PC-9 (cell line): Measurements from ENCODE around the gene ZNF423. TPM values are rescaled to one million over a fixed set of nuclear protein-coding genes. Genes with fewer than 3 reads are reported as not detected.

Experiments used
- BruUV-seq: library from RNA; stranded (reverse); fragments of 400-500 nt; replicated peaks from 2 replicates; lab custom pipeline; 2021; lab: Mats Ljungman, UMichigan
- CTCF ChIA-PET: fragments of 300-600 bp; sonication (Branson Sonifier 250); formaldehyde crosslinking; loops from one replicate; lab custom pipeline; 2022; ENCODE audit warnings: antibody characterized with exemption; lab: Charles Lee
- POLR2A ChIA-PET: fragments of 300-600 bp; sonication (Branson Sonifier 250); formaldehyde crosslinking; loops from one replicate; lab custom pipeline; 2022; ENCODE audit warnings: antibody characterized with exemption; ENCODE audit not compliant: unreplicated experiment; lab: Charles Lee
- DNase-seq, 2 experiments: peaks; one replicate each; pipeline versions ENCODE4 v3.0.0 to v3.0.0-alpha.2; 2015 to 2022; ENCODE audit warnings: mixed read lengths in 1 of 2
- H2AFZ ChIP-seq: fragments of 200-600 bp; sonication (generic); 2 replicates; pipeline ENCODE4 v1.8.1; 2017; ENCODE audit warnings: antibody characterized with exemption
- H3F3A ChIP-seq: fragments of 200-600 bp; sonication (generic); 2 replicates; pipeline ENCODE4 v1.8.1; 2017; ENCODE audit warnings: antibody characterized with exemption, mild to moderate bottlenecking, low read depth; ENCODE audit not compliant: insufficient read depth
- H3K27ac ChIP-seq: fragments of 200-600 bp; sonication (generic); 2 replicates; pipeline ENCODE4 v1.6.1; 2016; ENCODE audit warnings: mixed run types
- H3K27me3 ChIP-seq: fragments of 200-600 bp; sonication (generic); 2 replicates; pipeline ENCODE4 v1.6.1; 2016; ENCODE audit warnings: low read depth, mixed run types; ENCODE audit not compliant: insufficient read depth
- H3K36me3 ChIP-seq: fragments of 200-600 bp; sonication (generic); 2 replicates; pipeline ENCODE4 v1.6.1; 2016; ENCODE audit warnings: low read depth, mixed run types
- H3K4me1 ChIP-seq: fragments of 200-600 bp; sonication (generic); replicated peaks from 2 replicates; pipeline ENCODE4 v1.6.1; 2016; ENCODE audit warnings: mixed run types; ENCODE audit not compliant: insufficient read depth
- H3K4me2 ChIP-seq: fragments of 200-600 bp; sonication (generic); 2 replicates; pipeline ENCODE4 v1.6.1; 2017; ENCODE audit warnings: mixed run types
- H3K4me3 ChIP-seq: fragments of 200-600 bp; sonication (generic); 2 replicates; pipeline ENCODE4 v1.6.1; 2016; ENCODE audit warnings: mixed run types
- H3K79me2 ChIP-seq: fragments of 200-600 bp; sonication (generic); 2 replicates; pipeline ENCODE4 v1.6.1; 2017; ENCODE audit warnings: low read depth, mixed run types
- H3K9me2 ChIP-seq: fragments of 200-600 bp; sonication (generic); 2 replicates; pipeline ENCODE4 v1.8.1; 2017; ENCODE audit warnings: mild to moderate bottlenecking; ENCODE audit not compliant: insufficient read depth
- H3K9me3 ChIP-seq: fragments of 200-600 bp; sonication (generic); 2 replicates; pipeline ENCODE4 v1.8.1; 2016; ENCODE audit warnings: low read depth; ENCODE audit not compliant: insufficient read depth
- H4K20me1 ChIP-seq: fragments of 200-600 bp; sonication (generic); 2 replicates; pipeline ENCODE4 v1.8.1; 2017; ENCODE audit not compliant: insufficient read depth
- EZH2 ChIP-seq: fragments of 200-600 bp; sonication (generic); IDR thresholded peaks from 2 replicates; pipeline ENCODE4 v1.8.0; 2017; ENCODE audit warnings: antibody characterized with exemption, low read depth
- intact Hi-C: fragments of 100-400 bp; cut with micrococcal nuclease; formaldehyde crosslinking; loops from one replicate; pipeline ENCODE4 v1.10.0; 2022; ENCODE audit not compliant: unreplicated experiment
- total RNA-seq: library from RNA; stranded (reverse); gene quantifications from 2 replicates; pipeline ENCODE4 v1.2.3, GENCODE V29; 2021
- TF ChIP-seq, protein P1 (sequence below): fragments of 200-600 bp; sonication (generic); conservative IDR thresholded peaks from 2 replicates; pipeline ENCODE4 v1.6.1; 2017; ENCODE audit warnings: mixed run types, antibody characterized with exemption, mild to moderate bottlenecking, moderate library complexity

The ZNF423 gene
- total RNA-seq, 1 experiment from 2014 or later = not detected

DNA sequence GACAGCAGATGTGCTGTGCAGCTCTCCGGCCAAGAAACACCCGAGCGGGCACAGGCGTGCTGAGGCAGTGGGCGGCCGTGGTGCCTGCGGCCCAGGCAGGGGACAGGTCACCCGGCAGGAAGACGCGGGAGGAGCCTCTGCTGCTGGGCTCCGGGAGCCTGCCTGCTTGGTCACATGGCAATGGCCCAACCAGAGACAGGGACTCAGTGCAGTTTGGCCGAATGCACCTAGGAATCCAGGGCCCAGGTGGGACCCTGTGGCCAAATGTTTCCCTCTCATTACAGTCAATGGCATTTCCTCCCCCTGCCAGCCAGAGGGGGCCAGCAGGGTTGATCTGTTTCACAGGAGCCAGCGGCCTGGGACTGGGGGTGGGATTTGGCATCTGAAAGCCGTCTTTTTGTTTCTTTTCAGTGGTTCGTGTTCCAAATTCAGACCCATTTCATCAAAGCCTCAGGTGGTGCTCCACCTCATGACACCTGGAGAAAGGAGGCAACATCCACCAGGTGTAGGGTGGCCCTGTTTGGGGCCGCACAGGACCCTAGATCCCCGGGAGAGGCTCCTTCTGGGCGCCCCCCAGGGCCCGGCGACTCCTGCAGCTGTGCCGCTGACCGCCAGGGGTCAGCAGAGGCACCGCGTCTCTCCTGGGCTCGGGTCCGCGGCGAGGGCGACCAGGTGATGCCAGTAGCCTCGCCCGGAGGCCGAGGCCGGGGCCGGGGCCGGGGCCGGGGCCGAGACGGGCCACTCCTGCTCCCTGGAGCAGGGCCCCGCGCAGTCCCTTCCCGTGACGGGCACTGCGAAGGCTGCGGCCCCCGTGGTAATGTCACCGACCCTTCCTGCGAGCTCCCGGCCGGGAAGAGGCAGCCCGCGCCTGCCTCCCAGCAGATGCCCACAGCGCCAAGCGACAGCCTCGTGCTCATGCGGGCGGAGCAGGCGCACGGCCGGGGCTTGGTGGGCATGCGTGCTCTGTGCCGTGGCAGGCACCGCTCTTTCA is 363.8 kb downstream of the ZNF423 start:
- Histone ChIP-seq H3F3A (no peaks in the 10 kb centered on the region), H3K4me3 (no peak overlapping the region), H3K27me3 (peaks cover 52% of the 10 kb centered on the region), H3K4me1 (no peaks in the 10 kb centered on the region), H3K36me3 (no peaks in the 10 kb centered on the region), H4K20me1 (no peaks in the 10 kb centered on the region), H3K9me3 (no peaks in the 10 kb centered on the region), H3K4me2 (no peak overlapping the region), H3K9me2 (no peaks in the 10 kb centered on the region), H3K79me2 (no peaks in the 10 kb centered on the region), H3K27ac (no peak overlapping the region), H2AFZ (no peak overlapping the region)
- no peak for DNase-seq
- POLR2A ChIA-PET = no interaction called here
- intact Hi-C loops = no loop called here
- TF ChIP-seq, protein P1, sequence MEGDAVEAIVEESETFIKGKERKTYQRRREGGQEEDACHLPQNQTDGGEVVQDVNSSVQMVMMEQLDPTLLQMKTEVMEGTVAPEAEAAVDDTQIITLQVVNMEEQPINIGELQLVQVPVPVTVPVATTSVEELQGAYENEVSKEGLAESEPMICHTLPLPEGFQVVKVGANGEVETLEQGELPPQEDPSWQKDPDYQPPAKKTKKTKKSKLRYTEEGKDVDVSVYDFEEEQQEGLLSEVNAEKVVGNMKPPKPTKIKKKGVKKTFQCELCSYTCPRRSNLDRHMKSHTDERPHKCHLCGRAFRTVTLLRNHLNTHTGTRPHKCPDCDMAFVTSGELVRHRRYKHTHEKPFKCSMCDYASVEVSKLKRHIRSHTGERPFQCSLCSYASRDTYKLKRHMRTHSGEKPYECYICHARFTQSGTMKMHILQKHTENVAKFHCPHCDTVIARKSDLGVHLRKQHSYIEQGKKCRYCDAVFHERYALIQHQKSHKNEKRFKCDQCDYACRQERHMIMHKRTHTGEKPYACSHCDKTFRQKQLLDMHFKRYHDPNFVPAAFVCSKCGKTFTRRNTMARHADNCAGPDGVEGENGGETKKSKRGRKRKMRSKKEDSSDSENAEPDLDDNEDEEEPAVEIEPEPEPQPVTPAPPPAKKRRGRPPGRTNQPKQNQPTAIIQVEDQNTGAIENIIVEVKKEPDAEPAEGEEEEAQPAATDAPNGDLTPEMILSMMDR = peak; percentile 76
- no peak for TF ChIP-seq EZH2
- BruUV-seq = no TSS peak
- CTCF ChIA-PET = no interaction called here

DNA sequence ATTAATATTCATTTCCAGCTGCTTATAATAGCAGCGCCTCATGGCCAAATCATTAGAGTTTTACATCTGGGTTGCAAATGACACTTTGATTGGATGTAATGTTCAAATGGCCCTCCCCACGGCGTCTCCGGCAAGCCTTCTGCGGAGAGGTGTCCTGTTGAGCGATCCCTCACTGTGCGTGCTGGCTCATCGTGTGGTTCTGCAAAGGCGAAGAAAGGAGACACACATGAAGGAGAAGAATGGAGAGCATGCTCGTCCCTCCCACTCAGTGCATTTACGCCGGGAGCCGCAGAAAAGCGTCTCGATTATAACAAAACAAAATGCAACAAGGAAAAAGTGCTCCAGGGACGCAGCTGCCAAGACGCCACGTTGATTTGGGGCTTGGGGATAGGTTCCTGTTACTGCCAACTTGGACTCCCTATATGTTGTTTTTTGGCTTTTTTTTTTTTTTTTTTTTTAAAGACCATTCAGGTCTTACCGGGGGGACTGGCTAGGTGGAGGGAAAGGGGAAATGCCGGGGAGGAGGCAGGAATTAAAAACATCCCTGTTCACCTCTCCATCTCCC is 364.7 kb downstream of the ZNF423 start:
- Histone ChIP-seq H3K27ac (no peak overlapping the region), H3K4me1 (no peaks in the 10 kb centered on the region), H3K27me3 (peaks cover 56% of the 10 kb centered on the region), H2AFZ (no peak overlapping the region), H3K9me2 (no peaks in the 10 kb centered on the region), H3K79me2 (no peaks in the 10 kb centered on the region), H3K9me3 (no peaks in the 10 kb centered on the region), H3K36me3 (no peaks in the 10 kb centered on the region), H4K20me1 (no peaks in the 10 kb centered on the region), H3K4me3 (no peak overlapping the region), H3K4me2 (no peak overlapping the region), H3F3A (no peaks in the 10 kb centered on the region)
- no TSS peak for BruUV-seq
- CTCF ChIA-PET = no interaction called here
- POLR2A ChIA-PET = no interaction called here
- TF ChIP-seq EZH2 = no peak
- TF ChIP-seq, protein P1 = no peak
- intact Hi-C loops = no loop called here
- DNase-seq = no peak

GRCh38 chr16:49490321-49490705 is 365.6 kb downstream of the ZNF423 start:
- H4K20me1 ChIP-seq = no peaks in the 10 kb centered on the region
- no peaks in the 10 kb centered on the region for H3K36me3 ChIP-seq
- H3K79me2 ChIP-seq = no peaks in the 10 kb centered on the region
- no peaks in the 10 kb centered on the region for H3K9me3 ChIP-seq
- H3K9me2 ChIP-seq = no peaks in the 10 kb centered on the region
- no peaks in the 10 kb centered on the region for H3F3A ChIP-seq
- DNase-seq = no peak
- POLR2A ChIA-PET = no interaction called here
- no peak overlapping the region for H3K4me2 ChIP-seq
- no peak overlapping the region for H3K27ac ChIP-seq
- H3K4me3 ChIP-seq = no peak overlapping the region
- CTCF ChIA-PET = no interaction called here
- no peaks in the 10 kb centered on the region for H3K4me1 ChIP-seq
- H3K27me3 ChIP-seq = peaks cover 60% of the 10 kb centered on the region
- TF ChIP-seq EZH2 = no peak
- TF ChIP-seq, protein P1 = no peak
- intact Hi-C loops = no loop called here
- no peak overlapping the region for H2AFZ ChIP-seq
- no TSS peak for BruUV-seq
